Liver (tissue), 9 donors: ENCODE data around the gene ITM2C. TPM values are rescaled to one million over a fixed set of nuclear protein-coding genes. Genes with fewer than 3 reads are reported as not detected.

Experiments used
- DNase-seq: peaks from one replicate; pipeline ENCODE4 v3.0.0-alpha.2; 2017; ENCODE audit warnings: low spot score
- H3K27ac ChIP-seq, 2 donors: one replicate each; pipeline ENCODE4 v1.7.0; 2013; ENCODE audit warnings: inconsistent platforms in 2 of 2, low read length in 2 of 2, control low read depth in 1 of 2, low read depth in 1 of 2, mild to moderate bottlenecking in 1 of 2
- H3K27me3 ChIP-seq, 4 donors: one replicate each; pipeline versions ENCODE4 v1.6.1 to v1.7.0; 2013; ENCODE audit warnings: low read length in 3 of 4, inconsistent platforms in 1 of 4, mild to moderate bottlenecking in 1 of 4, moderate library complexity in 1 of 4; ENCODE audit not compliant: control insufficient read depth in 4 of 4, insufficient read depth in 4 of 4
- H3K36me3 ChIP-seq, 4 donors: one replicate each; pipeline versions ENCODE4 v1.6.1 to v1.7.0; 2013; ENCODE audit warnings: low read length in 3 of 4, mild to moderate bottlenecking in 3 of 4, low read depth in 1 of 4, moderate library complexity in 1 of 4; ENCODE audit not compliant: control insufficient read depth in 4 of 4, insufficient read depth in 3 of 4
- H3K4me1 ChIP-seq, 4 donors: one replicate each; pipeline versions ENCODE4 v1.6.1 to v1.7.0; 2013; ENCODE audit warnings: low read length in 3 of 4, mild to moderate bottlenecking in 3 of 4, moderate library complexity in 1 of 4; ENCODE audit not compliant: control insufficient read depth in 4 of 4, insufficient read depth in 4 of 4
- H3K4me3 ChIP-seq, 3 donors: one replicate each; pipeline versions ENCODE4 v1.6.1 to v1.7.0; 2013; ENCODE audit warnings: low read length in 3 of 3, control low read depth in 1 of 3, low read depth in 1 of 3, mild to moderate bottlenecking in 1 of 3
- H3K9ac ChIP-seq, 2 donors: one replicate each; pipeline ENCODE4 v1.7.0; 2013; ENCODE audit warnings: low read length in 2 of 2, mild to moderate bottlenecking in 2 of 2, moderate library complexity in 2 of 2, control low read depth in 1 of 2, low read depth in 1 of 2
- H3K9me3 ChIP-seq, 4 donors: one replicate each; pipeline versions ENCODE4 v1.6.1 to v1.7.0; 2013; ENCODE audit warnings: low read length in 3 of 4; ENCODE audit not compliant: control insufficient read depth in 4 of 4
- CTCF ChIP-seq: fragments of 150-350 bp; IDR thresholded peaks from 2 replicates; pipeline ENCODE4 v1.5.1; 2017; ENCODE audit warnings: improper control_type of control experiment, low read depth, low read length; ENCODE audit not compliant: missing input control
- EGR1 ChIP-seq, 2 donors: IDR thresholded peaks; 2 replicates each; pipeline ENCODE4 v1.6.1; 2016 to 2018; ENCODE audit warnings: antibody characterized with exemption in 2 of 2, low read depth in 2 of 2
- FOXA2 ChIP-seq: IDR thresholded peaks from 2 replicates; pipeline ENCODE4 v1.6.1; 2016; ENCODE audit warnings: antibody characterized with exemption
- HNF4G ChIP-seq: IDR thresholded peaks from 2 replicates; pipeline ENCODE4 v1.6.1; 2016; ENCODE audit warnings: antibody characterized with exemption
- JUND ChIP-seq, 2 donors: IDR thresholded peaks; 2 replicates each; pipeline ENCODE4 v1.6.1; 2016; ENCODE audit warnings: antibody characterized with exemption in 2 of 2
- MAX ChIP-seq: IDR thresholded peaks from 2 replicates; pipeline ENCODE4 v1.6.1; 2016; ENCODE audit warnings: antibody characterized with exemption
- REST ChIP-seq: IDR thresholded peaks from 2 replicates; pipeline ENCODE4 v1.6.1; 2016; ENCODE audit warnings: antibody characterized with exemption, mild to moderate bottlenecking
- SP1 ChIP-seq: IDR thresholded peaks from 2 replicates; pipeline ENCODE4 v1.6.1; 2018; ENCODE audit warnings: antibody characterized with exemption, mild to moderate bottlenecking
- WGBS: extraction: QIAGEN DNeasy Blood & Tissue Kit; methylation state at CpG from one replicate; pipeline ENCODE4 v1.1.7; 2013; 5-methylcytosine and 5-hydroxymethylcytosine counted together
- polyA plus RNA-seq, 2 donors: library from polyadenylated mRNA; stranded (reverse) in 1 of 2; unstranded in 1 of 2; fragments of 200-250 nt in 1 of 2; fragments of >200 nt in 1 of 2; fragmentation: Nextera tagmentation in 1 of 2; extraction: Ambion mirVana in 1 of 2; gene quantifications; one replicate each; pipeline versions ENCODE4 v1.2.1 to v1.2.3, GENCODE V29; 2013 to 2015
- total RNA-seq, 2 donors: library from RNA; depleted of rRNA; stranded (reverse); fragments of >200 nt; gene quantifications; one replicate each; pipeline ENCODE4 v1.2.3, GENCODE V29; 2014
- donor health status: healthy.
- donor health status: healthy.
- donor health status: healthy.
- donor health status: healthy.
- donor health status: healthy.

ITM2C gene
- total and polyA plus RNA-seq, 4 donors: 13.6 to 45.2 (median 27.6) TPM

GRCh38 chr2:230893338-230893737 is 28.6 kb downstream of the ITM2C start (continued):
- TF ChIP-seq CTCF: no peak
- TF ChIP-seq EGR1 (IDR thresholded peaks at IDR 0.05; ENCODE audit: low read depth in 2 of 2): no peak

GRCh38 chr2:230893841-230894781 is 29.4 kb downstream of the ITM2C start:
- Histone ChIP-seq H3K27me3 (no peaks in the 10 kb centered on the region), H3K4me3 (no peak overlapping the region), H3K36me3 (no peaks in the 10 kb centered on the region), H3K4me1 (no peaks in the 10 kb centered on the region), H3K9ac (no peak overlapping the region), H3K27ac (no peak overlapping the region), H3K9me3 (peaks cover 0 to 4% (median 3%) of the 10 kb centered on the region in 4 donors)
- no peak for TF ChIP-seq JUND (IDR thresholded peaks at IDR 0.05)
- TF ChIP-seq MAX: no peak
- no peak for TF ChIP-seq HNF4G
- no peak for TF ChIP-seq CTCF
- no peak for TF ChIP-seq SP1
- TF ChIP-seq FOXA2: no peak
- no peak for TF ChIP-seq REST
- DNase-seq: no peak
- 73% methylated on average over 19 of the region's 19 CpGs for whole genome bisulfite sequencing
